Caco-2 (cell line): ENCODE data around the gene ZNF573. TPM values are rescaled to one million over a fixed set of nuclear protein-coding genes. Genes with fewer than 3 reads are reported as not detected.
"Not testable (repeated sequence)": the region's sequence is repeated elsewhere in the genome, so short reads cannot be mapped to it uniquely, and the experiment has no call there.

ENCODE experiments used
- BruUV-seq: library from RNA; stranded (reverse); fragments of 400-500 nt; replicated peaks from 2 replicates; lab custom pipeline; 2021; lab: Mats Ljungman, UMichigan
- CTCF ChIA-PET: fragments of 300-600 bp; sonication (Branson Sonifier 250); formaldehyde crosslinking; loops from one replicate; lab custom pipeline; 2022; ENCODE audit warnings: antibody characterized with exemption; lab: Charles Lee
- POLR2A ChIA-PET: fragments of 300-600 bp; sonication (Branson Sonifier 250); formaldehyde crosslinking; loops from one replicate; lab custom pipeline; 2022; ENCODE audit warnings: antibody characterized with exemption; lab: Charles Lee
- DNase-seq, 2 experiments: peaks; one replicate each; pipeline versions ENCODE4 v3.0.0 to v3.0.0-alpha.2; 2020 to 2022
- H3K27me3 ChIP-seq: replicated peaks from 2 replicates; pipeline ENCODE4 v1.6.0; 2011; ENCODE audit warnings: low read length; ENCODE audit not compliant: control insufficient read depth, insufficient read depth
- H3K36me3 ChIP-seq: 2 replicates; pipeline ENCODE4 v1.5.1; 2011; ENCODE audit warnings: low read length; ENCODE audit not compliant: control insufficient read depth, insufficient read depth
- H3K4me1 ChIP-seq: fragments of 250-450 bp; sonication (Bioruptor Pico); 2 replicates; pipeline ENCODE4 v1.5.1; 2020; ENCODE audit warnings: mild to moderate bottlenecking
- H3K4me3 ChIP-seq: 2 replicates; pipeline ENCODE4 v1.5.1; 2011; ENCODE audit warnings: low read depth, mild to moderate bottlenecking, control low read depth, low read length
- H3K9me3 ChIP-seq: fragments of 250-450 bp; sonication (Bioruptor Pico); 2 replicates; pipeline ENCODE4 v1.5.1; 2020; ENCODE audit warnings: mild to moderate bottlenecking, moderate library complexity
- H3K27ac Mint-ChIP-seq: one replicate; pipeline ENCODE4 v1.8.0; 2022; ENCODE audit warnings: mixed read lengths; ENCODE audit not compliant: unreplicated experiment
- H3K27me3 Mint-ChIP-seq: one replicate; pipeline ENCODE4 v1.8.0; 2022; ENCODE audit warnings: mixed read lengths; ENCODE audit not compliant: insufficient read depth, unreplicated experiment
- H3K36me3 Mint-ChIP-seq: one replicate; pipeline ENCODE4 v1.8.0; 2022; ENCODE audit warnings: mild to moderate bottlenecking, mixed read lengths; ENCODE audit not compliant: insufficient read depth, unreplicated experiment
- H3K4me1 Mint-ChIP-seq: one replicate; pipeline ENCODE4 v1.8.0; 2022; ENCODE audit warnings: low read depth, mixed read lengths; ENCODE audit not compliant: unreplicated experiment
- H3K4me3 Mint-ChIP-seq: one replicate; pipeline ENCODE4 v1.8.0; 2022; ENCODE audit warnings: mild to moderate bottlenecking, moderate library complexity, mixed read lengths; ENCODE audit not compliant: unreplicated experiment
- H3K9me3 Mint-ChIP-seq: one replicate; pipeline ENCODE4 v1.8.0; 2022; ENCODE audit warnings: mixed read lengths; ENCODE audit not compliant: unreplicated experiment
- CTCF ChIP-seq, 2 experiments: fragments of 200-600 bp in 1 of 2; IDR thresholded peaks; 1 replicate in 1 of 2; 2 replicates in 1 of 2; pipeline versions ENCODE4 v1.5.1 to v1.8.0; 2011 to 2022; ENCODE audit warnings: antibody characterized with exemption in 1 of 2, control low read depth in 1 of 2, inconsistent platforms in 1 of 2, low read depth in 1 of 2, low read length in 1 of 2, mild to moderate bottlenecking in 1 of 2, moderate library complexity in 1 of 2; ENCODE audit not compliant: insufficient read depth in 1 of 2, severe bottlenecking in 1 of 2, unreplicated experiment in 1 of 2
- intact Hi-C: fragments of 100-400 bp; cut with micrococcal nuclease; formaldehyde crosslinking; loops from one replicate; pipeline ENCODE4 v1.10.0; 2022; ENCODE audit not compliant: unreplicated experiment
- total RNA-seq: library from RNA; stranded (reverse); gene quantifications from 2 replicates; pipeline ENCODE4 v1.2.3, GENCODE V29; 2022

The ZNF573 gene
- total RNA-seq, 1 experiment from 2014 or later = 6.9 TPM

- POLR2A ChIA-PET = no interaction called here
- Mint-ChIP-seq H3K9me3 (no peaks in the 10 kb centered on the region), H3K27me3 (no peaks in the 10 kb centered on the region), H3K4me1 (no peaks in the 10 kb centered on the region), H3K4me3 (no peak overlapping the region), H3K27ac (no peak overlapping the region), H3K36me3 (no peaks in the 10 kb centered on the region)
- CTCF ChIA-PET = no interaction called here
- Histone ChIP-seq H3K4me1 (no peaks in the 10 kb centered on the region), H3K4me3 (no peak overlapping the region), H3K9me3 (no peaks in the 10 kb centered on the region; the same call in 1 of the 2 replicates), H3K27me3 (no peaks in the 10 kb centered on the region), H3K36me3 (peaks cover 3% of the 10 kb centered on the region)
- no peak for DNase-seq
- TF ChIP-seq CTCF (IDR thresholded peaks at IDR 0.05; ENCODE audit: insufficient read depth in 1 of 2, low read depth in 1 of 2, low read length in 1 of 2, severe bottlenecking in 1 of 2, unreplicated experiment in 1 of 2) = no peak
- intact Hi-C loops = no loop called here
- no TSS peak for BruUV-seq
These were observed 15.9 kb downstream of the ZNF573 start for GRCh38 chr19:37763488-37763887.

- POLR2A ChIA-PET, H3K27me3 Mint-ChIP-seq, CTCF ChIA-PET, H3K27ac Mint-ChIP-seq, H3K9me3 Mint-ChIP-seq, BruUV-seq, H3K4me3 ChIP-seq, H3K4me3 Mint-ChIP-seq, intact Hi-C loops, H3K4me1 Mint-ChIP-seq, DNase-seq, H3K36me3 ChIP-seq, H3K9me3 ChIP-seq, H3K4me1 ChIP-seq, H3K27me3 ChIP-seq: not testable (repeated sequence)
- peaks cover 11% of the 10 kb centered on the region for H3K36me3 Mint-ChIP-seq
These were observed 21.7 kb downstream of the ZNF573 start for GRCh38 chr19:37757683-37758082.

GRCh38 chr19:37738371-37738770 lies 41.0 kb downstream of the ZNF573 start:
- Mint-ChIP-seq H3K36me3 (peaks cover 18% of the 10 kb centered on the region), H3K4me3 (no peak overlapping the region), H3K4me1 (no peaks in the 10 kb centered on the region), H3K27me3 (no peaks in the 10 kb centered on the region), H3K27ac (no peak overlapping the region), H3K9me3 (peaks cover 43% of the 10 kb centered on the region)
- Histone ChIP-seq H3K9me3 (peaks cover 38% of the 10 kb centered on the region), H3K27me3 (no peaks in the 10 kb centered on the region), H3K36me3 (peaks cover 1% of the 10 kb centered on the region; the same call in 1 of the 2 replicates), H3K4me3 (no peak overlapping the region), H3K4me1 (no peaks in the 10 kb centered on the region)
- no TSS peak for BruUV-seq
- CTCF ChIA-PET = no interaction called here
- POLR2A ChIA-PET = no interaction called here
- no peak for DNase-seq
- TF ChIP-seq CTCF (IDR thresholded peaks at IDR 0.05; ENCODE audit: insufficient read depth in 1 of 2, low read depth in 1 of 2, low read length in 1 of 2, severe bottlenecking in 1 of 2, unreplicated experiment in 1 of 2) = no peak
- intact Hi-C loops = no loop called here

- H3K27me3 ChIP-seq = no peaks in the 10 kb centered on the region
- TF ChIP-seq CTCF (IDR thresholded peaks at IDR 0.05; ENCODE audit: insufficient read depth in 1 of 2, low read depth in 1 of 2, low read length in 1 of 2, severe bottlenecking in 1 of 2, unreplicated experiment in 1 of 2) = no peak
- Mint-ChIP-seq H3K27ac (no peak overlapping the region), H3K27me3 (no peaks in the 10 kb centered on the region), H3K4me3 (no peak overlapping the region), H3K36me3 (no peaks in the 10 kb centered on the region), H3K9me3 (peaks cover 11% of the 10 kb centered on the region), H3K4me1 (no peaks in the 10 kb centered on the region)
- intact Hi-C loops = no loop called here
- POLR2A ChIA-PET = no interaction called here
- no peaks in the 10 kb centered on the region for H3K4me1 ChIP-seq
- no peak overlapping the region for H3K4me3 ChIP-seq
- no TSS peak for BruUV-seq
- H3K36me3 ChIP-seq = no peaks in the 10 kb centered on the region
- no peaks in the 10 kb centered on the region; the same call in 1 of the 2 replicates for H3K9me3 ChIP-seq
- CTCF ChIA-PET = no interaction called here
- DNase-seq = no peak
These were observed 54.2 kb downstream of the ZNF573 start for GRCh38 chr19:37725181-37725580.
